Measurements from ENCODE around the gene MR1. TPM values are rescaled to one million over a fixed set of nuclear protein-coding genes. Genes with fewer than 3 reads are reported as not detected.

Gene MR1
- total RNA-seq, 2 donors from 2014 or later: 5.3 to 7.5 TPM

DNA sequence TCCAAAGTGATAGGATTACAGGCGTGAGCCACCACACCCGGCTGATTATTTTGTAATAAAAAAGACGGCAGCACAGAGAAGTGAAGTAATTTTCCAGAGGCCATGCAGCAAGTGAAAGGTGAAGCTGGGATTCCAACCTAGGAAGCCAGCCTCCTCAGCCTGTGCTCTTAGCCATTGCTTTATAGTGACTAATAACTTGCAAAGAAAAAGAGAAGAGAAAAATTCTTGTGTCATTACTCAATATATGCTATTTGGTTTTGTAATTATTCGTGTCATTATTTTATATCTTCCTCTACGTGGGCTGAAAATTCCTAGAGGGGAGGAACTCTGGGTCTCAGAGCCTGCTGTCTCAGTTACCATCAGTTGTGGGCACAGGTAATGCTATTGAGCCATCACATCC, 53.1 kb downstream of the MR1 start:
- DNase-seq (no peak), ATAC-seq (no peak)
- intact Hi-C loops (cut with DNase I, micrococcal nuclease): loop anchor here (5.0 to 10.0 kb wide), 2 partner anchors 55 to 58 kb away; no protein-coding TSS in a partner anchor

DNA sequence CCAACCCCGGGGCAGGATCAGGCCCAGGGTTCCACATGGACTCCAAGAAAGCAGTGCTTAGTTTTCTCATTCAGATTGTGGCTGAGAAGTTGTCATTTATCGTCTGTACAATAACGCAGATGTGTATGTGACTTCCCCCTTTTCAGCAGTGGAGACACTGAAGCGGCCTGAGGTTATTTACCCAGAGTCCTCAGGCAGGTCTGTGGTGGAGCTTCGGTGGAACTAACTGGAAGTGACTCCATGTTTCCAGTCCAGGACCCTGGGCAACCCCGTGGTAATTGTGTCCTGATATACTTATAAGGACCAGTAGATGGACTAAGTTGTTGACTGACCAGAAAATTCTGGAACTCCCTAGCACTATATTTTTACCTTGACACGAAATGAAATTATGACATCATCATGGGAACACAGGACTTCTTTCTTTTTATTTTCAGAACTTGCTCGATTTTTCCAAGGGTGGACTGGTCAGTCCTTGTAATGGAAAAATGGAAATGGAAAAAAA, 53.7 kb downstream of the MR1 start:
- intact Hi-C loops (cut with DNase I, micrococcal nuclease): loop anchor here (5.0 to 10.0 kb wide), 2 partner anchors 55 to 57 kb away; no protein-coding TSS in a partner anchor
- DNase-seq: no peak
- ATAC-seq: no peak

DNA sequence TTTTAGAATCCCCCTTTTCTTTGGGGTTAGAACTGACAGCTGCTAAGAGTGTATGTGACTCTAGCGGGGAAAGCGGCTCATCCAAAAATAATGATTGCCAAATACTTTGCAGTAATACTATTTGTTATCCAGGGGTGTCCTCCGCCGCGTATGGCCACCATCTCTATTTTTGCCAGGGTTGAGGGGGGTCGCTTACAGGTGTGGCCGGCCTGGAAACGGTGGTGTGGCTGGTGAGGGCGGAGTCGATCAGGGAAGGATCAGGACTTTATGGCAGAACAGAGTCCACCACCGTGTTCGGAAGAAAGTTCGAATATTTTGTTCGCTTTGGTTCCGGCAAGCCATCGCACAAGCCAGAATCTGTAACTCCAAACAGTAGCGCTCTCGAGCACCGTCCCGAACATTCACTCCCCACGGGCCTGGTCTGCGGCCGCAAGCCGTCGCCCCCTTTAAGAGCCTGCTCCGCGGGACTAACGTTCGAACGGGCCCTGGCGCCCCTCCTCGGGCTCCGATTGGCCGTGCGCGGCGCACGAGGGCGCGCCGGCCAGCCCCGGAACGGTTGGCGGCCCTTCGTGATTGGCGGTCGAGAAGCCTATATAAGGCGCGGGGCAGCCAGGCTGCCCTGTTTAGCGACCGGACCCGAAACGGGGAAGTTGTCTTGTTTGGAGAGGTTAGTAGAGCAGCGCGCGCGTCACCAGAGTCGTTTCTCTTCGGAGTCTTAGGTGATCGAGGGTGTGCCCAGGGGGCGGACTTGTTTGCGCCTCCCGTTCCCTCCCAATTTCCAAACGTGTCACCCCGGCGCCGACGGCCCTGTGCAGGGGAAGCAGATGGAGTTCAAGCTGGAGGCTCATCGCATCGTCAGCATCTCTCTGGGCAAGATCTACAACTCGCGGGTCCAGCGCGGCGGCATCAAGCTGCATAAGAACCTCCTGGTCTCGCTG, 54.6 kb downstream of the MR1 start, which contains the start of gene IER5:
Gene IER5, plus strand, starts transcription at position 622 of the 938 bp plus-strand sequence. Its CDS starts 203 bp downstream, at position 825.
- ATAC-seq (peak; percentile 73), DNase-seq (peak; percentile 97)
- intact Hi-C loops (cut with DNase I, micrococcal nuclease): loop anchor here (5.0 to 10.0 kb wide), 2 partner anchors 54 to 56 kb away; no protein-coding TSS in a partner anchor

DNA sequence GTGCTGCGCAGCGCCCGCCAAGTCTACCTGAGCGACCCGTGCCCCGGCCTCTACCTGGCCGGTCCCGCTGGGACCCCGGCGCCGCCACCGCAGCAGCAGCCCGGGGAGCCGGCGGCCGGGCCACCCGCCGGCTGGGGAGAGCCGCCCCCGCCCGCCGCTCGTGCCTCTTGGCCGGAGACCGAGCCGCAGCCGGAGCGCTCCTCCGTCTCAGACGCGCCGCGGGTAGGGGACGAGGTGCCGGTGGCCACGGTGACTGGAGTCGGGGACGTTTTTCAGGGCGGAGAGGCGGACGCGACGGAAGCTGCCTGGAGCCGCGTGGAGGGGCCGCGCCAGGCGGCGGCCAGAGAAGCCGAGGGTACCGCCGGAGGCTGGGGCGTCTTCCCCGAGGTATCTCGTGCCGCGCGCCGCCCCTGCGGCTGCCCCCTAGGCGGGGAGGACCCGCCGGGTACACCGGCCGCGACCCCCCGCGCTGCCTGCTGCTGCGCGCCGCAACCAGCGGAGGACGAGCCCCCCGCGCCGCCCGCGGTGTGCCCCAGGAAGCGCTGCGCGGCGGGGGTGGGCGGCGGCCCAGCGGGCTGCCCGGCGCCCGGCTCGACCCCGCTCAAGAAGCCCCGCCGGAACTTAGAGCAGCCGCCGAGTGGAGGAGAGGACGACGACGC, 55.4 kb downstream of the MR1 start:
- peak in 1 of 2 donors; percentile 57 for DNase-seq
- no peak for ATAC-seq
- intact Hi-C loops (cut with DNase I, micrococcal nuclease): loop anchor here (5.0 to 10.0 kb wide), 2 partner anchors 53 to 56 kb away; no protein-coding TSS in a partner anchor

DNA sequence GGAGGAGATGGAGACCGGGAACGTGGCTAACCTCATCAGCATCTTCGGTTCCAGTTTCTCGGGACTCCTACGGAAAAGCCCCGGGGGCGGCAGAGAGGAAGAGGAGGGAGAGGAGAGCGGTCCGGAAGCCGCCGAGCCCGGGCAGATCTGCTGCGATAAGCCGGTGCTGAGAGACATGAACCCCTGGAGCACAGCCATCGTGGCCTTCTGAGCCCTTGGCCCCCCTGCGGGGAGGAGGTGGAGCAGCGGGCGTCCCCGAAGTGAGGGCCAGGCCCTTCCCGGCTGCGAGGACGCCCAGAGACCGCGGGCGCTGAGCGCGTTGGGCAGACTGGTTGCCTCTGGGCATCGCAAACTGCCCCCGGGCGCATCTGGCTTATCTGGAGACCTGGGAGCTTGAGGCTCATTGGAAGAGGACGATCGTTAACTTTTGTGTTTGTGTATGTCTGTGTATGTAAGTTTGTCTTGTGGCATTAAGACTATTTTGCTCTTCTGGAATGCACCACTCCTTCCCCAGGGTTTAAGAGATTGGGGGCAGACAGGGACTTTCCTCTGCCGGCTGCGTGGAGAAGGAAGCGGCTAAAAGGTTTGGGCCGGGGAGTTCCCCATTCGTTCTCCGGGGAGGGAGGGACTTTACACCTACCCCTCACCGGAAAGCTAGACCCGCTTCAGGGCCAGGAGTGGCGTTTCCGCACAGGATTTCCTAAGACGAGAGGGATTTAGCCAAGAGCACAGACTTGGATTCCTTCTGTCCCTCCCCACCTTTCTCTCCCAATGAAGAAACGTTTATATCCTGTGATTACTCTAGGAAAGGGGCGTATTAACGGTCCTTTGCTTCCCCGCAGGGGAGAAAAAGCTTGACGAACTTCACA, 56.1 kb downstream of the MR1 start:
- intact Hi-C loops (cut with DNase I, micrococcal nuclease): loop anchor here (5.0 to 10.0 kb wide), 2 partner anchors 52 to 55 kb away; no protein-coding TSS in a partner anchor
- peak; percentile 78 to 80 for DNase-seq
- peak; percentile 39 for ATAC-seq

DNA sequence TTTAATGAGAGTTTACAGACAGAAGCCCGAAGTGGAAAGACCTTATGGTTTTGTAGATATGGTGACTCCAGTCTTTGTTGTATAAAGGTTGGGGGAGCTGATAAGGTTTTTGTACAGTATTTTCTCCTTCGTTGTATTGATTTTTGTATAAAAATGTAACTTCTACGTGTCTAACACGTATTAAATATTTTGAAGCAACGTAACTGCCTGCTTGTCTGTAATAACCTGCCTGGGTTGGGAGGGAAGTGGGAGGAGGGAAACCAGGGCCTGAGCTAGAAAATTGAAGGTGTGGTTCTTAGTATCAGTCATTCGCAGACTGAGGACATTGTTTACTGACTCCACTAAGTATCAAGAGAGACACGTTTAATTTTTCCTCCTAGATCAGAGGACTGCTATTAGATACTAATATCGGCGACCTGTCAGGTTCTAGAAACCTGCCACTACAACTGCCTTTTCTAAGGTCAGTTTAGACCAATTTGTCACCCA, 56.9 kb downstream of the MR1 start:
- intact Hi-C loops (cut with DNase I, micrococcal nuclease): no loop called here
- DNase-seq (no peak), ATAC-seq (peak; percentile 53)

DNA sequence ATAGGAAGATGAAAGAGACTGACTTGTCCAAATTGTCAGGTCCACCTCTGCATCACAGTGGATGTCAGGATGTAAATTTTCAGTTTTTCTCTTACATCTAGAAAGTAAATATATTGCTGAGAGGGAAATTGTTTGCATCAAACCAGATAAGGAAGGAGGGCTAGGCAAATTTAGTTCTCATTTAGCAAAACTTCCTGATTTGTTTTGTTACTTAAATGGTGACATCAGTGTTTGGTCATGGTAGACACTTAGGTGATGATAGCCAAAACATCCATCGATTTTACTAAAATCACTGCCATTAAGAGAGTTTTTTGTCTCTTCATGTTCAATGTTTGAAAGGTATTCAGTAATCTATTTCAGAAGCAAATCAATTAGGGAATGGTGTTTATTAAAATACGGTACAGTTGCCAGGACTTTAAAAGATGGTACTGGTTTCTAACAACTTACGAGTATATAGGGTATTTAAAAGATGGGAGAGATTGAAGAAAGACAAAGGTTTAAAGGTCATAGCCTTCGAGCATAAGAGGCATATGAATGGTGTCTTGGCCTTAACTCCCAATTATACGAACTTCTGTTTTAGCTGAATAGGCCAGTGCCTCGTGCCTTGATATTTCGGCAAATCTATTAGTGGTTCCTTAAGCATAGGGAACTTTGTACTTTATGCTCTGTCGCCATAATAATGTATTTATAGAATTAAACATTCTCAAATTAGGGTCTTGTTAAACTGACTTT, 57.7 kb downstream of the MR1 start:
- intact Hi-C loops (cut with DNase I, micrococcal nuclease): no loop called here
- ATAC-seq (no peak), DNase-seq (no peak)

DNA sequence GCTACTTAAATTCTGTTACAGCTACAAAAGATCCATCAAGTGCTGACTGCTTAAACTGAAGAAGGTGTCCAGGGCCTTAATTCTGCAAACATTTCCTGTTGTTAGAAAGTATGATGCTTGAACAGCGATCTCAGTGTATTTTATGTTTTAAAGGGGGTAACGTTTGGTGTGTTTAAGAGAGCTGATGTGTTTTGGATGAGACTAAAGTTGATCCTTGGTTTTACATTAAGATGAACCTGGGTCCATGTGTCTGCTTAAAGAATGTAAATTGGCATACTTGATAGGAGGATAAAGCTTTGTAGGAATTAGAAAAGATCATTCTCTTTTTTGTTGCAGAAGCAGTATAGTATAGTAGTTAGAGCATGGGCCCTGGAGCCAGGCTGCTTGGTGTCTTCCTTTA, 58.3 kb downstream of the MR1 start:
- intact Hi-C loops (cut with DNase I, micrococcal nuclease): no loop called here
- ATAC-seq: no peak
- DNase-seq: no peak

DNA sequence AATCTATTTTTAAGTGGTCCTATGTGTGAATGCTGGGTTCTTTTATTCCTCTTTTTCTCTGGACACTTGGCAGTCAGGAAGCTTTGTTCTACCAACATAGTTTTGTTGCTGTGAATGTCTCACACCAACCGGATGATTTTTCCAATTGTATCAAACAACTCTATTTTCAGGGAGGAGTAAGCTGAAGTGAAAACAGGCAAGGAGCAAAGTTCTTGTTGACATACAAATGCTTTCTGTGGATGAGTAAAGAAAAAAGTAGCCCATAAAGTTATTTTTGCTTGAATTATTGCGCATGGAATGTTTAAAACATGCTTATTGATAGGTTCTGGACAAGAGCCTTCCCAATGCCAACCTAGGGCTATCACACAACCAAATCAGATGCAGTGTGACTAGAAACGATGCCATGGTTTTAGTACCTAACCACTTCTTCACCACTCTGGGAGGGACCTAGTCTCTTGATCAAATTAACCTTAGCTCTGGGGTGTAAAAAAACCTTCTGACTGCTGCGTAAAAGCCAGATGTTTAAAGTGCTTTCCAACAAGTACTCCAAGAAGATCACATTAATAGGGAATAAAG, 59.2 kb downstream of the MR1 start:
- intact Hi-C loops (cut with DNase I, micrococcal nuclease): no loop called here
- peak; percentile 35 for ATAC-seq
- DNase-seq: no peak

DNA sequence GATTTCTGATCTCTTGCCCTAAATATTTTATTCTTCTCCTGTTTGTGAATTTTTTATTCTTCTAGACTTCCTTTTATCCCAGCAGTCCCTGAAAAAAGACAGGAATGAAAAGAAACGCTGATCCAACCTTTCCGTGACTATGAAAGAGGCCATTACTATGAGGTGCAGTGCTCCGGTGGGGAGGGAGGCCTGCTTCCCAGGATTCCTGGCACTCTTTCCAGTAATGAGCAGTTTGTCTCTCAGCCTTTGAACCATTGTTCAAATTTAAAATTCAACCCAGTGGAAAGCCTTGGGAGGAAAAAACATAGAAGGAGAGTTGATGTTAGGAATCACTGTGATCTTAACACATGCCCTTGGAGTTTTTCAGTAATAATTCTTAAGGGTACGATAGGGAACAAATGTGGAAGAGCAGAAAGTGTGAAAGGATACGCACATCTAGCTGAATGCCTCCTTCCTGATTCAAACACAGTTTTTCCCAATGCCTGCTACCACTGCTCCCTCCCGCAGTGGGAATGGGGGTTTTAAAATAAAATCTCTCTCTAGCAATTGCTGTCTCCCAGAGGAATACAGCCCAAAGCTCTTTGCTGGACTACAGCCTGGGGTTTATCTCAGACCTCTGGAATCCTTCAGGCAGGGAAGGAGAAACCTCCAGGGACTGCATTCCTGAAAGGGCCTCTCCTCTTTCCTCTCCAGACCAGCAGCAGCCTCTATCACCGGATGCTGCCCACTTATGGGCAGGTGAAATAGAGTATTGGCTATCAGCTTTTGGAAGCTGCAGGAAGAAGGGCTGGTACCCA, 60.8 kb downstream of the MR1 start:
- no peak for DNase-seq
- intact Hi-C loops (cut with DNase I, micrococcal nuclease): no loop called here
- ATAC-seq: no peak

DNA sequence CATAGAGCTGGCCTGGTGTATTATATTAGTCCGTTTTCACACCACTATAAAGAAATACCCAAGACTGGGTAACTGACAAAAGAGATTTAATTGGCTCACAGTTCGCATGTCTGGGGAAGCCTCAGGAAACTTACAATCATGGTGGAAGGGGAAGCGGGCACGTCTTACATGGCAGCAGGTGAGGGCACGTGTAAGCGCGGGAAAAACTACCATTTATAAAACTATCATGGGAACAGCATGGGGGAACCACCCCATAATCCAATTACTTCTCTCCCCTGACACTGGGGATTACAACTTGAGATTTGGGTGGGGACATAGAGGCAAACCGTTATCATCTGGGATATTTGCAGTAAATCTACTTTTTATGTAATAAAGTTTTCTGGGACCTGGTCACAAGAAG, 61.5 kb downstream of the MR1 start:
- DNase-seq (no peak), ATAC-seq (no peak)
- intact Hi-C loops (cut with DNase I, micrococcal nuclease): no loop called here

DNA sequence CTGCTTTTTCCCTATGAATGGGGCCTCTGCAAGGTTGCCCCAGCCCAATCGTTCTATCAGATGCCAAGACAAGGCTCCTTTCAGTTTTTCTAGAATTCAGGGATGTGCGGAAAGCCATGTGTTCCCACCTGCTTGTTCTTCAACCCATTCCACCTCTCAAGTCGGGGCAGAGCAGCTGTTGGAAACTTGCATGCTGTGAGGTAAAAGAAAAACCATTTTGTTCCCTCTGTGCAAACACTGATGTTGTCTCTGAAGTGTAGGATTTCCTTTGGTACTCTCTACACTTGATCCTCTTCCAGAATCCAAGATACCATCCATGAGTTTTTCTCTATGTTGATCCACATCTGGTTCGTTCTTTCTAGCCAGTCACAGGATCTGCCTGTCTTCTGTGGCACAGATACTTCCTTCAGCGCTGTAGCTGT, 62.0 kb downstream of the MR1 start:
- ATAC-seq (no peak), DNase-seq (no peak)
- intact Hi-C loops (cut with DNase I, micrococcal nuclease): no loop called here

DNA sequence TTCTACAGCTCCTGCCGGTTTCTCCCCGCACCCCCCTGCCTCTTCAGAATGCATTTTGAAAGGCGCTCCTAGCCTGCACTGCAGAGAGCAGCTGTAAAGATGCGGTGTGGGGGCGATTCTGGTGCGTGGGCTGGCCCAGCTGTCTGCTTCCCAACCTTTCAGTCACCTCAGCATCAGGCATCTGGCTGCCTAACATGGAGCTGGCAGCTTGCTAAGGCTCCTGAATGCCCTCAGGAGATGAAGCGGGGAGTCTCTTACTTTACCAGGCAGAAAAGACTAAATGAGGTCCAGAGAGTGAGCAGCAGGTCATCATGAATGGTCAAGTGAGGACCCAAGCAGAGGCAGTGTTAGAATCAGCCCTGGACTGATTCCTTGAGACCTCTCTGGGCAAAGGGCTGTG, 63.5 kb downstream of the MR1 start:
- DNase-seq (no peak), ATAC-seq (no peak)
- intact Hi-C loops (cut with DNase I, micrococcal nuclease): no loop called here

DNA sequence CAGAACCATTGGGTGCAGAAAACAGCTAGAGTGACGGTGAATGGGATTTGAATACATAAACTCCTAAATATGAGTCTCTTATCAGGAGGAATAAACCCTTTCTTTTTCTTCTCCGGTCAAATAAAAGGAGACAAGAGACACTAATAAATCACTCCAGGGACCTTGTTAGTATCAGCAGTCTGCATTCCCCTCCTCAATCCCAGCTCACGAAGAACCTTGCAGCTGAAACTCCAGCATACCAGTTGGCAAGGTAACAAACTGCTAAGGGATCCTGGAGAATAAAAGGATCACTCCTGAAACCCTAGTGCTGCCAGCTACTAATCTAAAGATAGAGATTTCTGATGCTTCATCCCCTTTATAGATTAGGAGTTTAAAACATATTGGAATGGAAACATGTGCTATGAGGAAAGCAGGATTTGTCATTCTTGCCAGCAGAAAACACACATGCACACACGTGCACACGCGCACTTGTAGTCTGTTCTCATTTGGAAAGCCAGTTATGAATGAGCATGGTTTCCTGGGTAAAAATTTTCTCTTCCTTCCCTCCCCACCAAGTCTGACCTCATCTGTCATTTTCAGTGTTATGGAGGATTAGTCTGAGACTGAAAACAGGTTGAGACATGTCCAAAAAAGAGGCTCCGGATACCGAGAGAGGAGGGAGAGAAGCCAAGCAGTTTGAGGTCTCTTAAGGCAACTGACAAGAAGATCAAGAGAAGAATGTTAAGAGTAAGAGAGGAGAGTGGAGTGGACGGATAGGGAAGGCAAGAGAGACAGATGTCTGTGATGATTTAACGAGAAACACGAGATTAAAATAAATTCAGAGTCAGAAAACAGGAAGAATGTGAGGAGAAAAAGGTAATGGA, 65.6 kb downstream of the MR1 start:
- ATAC-seq (no peak), DNase-seq (no peak)
- intact Hi-C loops (cut with DNase I, micrococcal nuclease): no loop called here

DNA sequence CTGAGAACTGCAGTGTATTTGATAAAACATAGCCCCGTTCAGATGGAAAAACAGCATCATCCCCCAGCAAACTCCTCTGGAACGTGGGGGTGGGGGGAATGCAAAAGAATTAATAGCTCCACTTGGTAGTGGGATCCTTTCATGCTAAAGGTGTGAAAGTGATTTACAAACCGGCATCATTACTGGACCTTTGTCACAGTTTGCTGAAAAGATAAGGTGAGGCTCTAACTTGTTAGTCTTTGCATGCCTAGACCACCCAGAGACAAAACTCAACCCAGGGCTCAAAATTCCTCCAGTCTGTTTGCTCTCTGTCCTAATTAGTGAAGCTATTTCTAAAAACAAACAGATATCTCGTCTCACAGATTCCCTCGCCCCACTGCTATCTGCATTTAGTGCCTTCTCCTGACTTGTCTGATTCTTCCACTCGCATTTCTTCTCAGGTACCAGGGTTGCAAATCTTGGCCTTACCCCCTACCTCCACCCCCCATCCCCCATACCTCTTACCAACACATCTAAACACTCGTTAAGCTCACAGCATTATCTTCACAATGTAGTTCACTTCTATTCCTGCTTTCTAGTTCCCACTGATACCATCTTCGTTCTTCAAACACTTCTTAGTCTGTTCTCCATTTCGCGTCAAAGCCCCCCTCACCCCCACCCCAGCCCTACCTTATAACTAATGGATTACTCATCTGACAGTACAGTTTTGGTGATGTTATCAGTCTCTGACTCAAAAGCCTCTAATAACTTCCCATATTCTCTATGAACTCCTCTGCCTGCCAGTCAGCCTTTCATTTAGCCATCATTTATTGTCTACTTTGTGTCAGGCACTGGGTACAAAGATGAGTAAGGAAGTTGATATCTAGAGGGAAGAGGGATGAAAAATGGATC, 66.5 kb downstream of the MR1 start:
- ATAC-seq (no peak), DNase-seq (no peak)
- intact Hi-C loops (cut with DNase I, micrococcal nuclease): no loop called here

All from left colon (tissue), 2 donors.